22Rv1 (cell line): ENCODE data around the gene DENND2D.

ENCODE experiments used
- CTCF ChIP-seq: fragments of 450-650 bp; IDR thresholded peaks from 2 replicates; pipeline ENCODE4 v1.5.1; 2017; ENCODE audit warnings: mild to moderate bottlenecking
- ZFX ChIP-seq: fragments of 450-650 bp; IDR thresholded peaks from 2 replicates; pipeline ENCODE4 v1.6.1; 2017; ENCODE audit warnings: antibody characterized with exemption, borderline replicate concordance

- TF ChIP-seq CTCF, result no peak
- TF ChIP-seq ZFX, result no peak
Measured at GRCh38 chr1:111182052-111182451, 18.4 kb downstream of the DENND2D start.
